ENCODE measurements around the gene TIAM1. TPM values are rescaled to one million over a fixed set of nuclear protein-coding genes. Genes with fewer than 3 reads are reported as not detected.

TIAM1 gene
- total and polyA plus RNA-seq, 7 donors, result 0.21 to 1.7 (median 0.75) TPM

GRCh38 chr21:31190516-31190915, 153.5 kb downstream of the TIAM1 start:
- DNase-seq, result no peak
- Histone ChIP-seq H3K27me3 (ENCODE audit: insufficient read depth in 3 of 3, low read length in 2 of 3) (no peaks in the 10 kb centered on the region), H3K4me3 (no peak overlapping the region), H3K4me1 (no peaks in the 10 kb centered on the region), H3K9me3 (no peaks in the 10 kb centered on the region), H3K27ac (no peak overlapping the region), H3K36me3 (ENCODE audit: insufficient read depth in 1 of 2, low read depth in 1 of 2) (no peaks in the 10 kb centered on the region)
- TF ChIP-seq CTCF (IDR thresholded peaks at IDR 0.05), result no peak
- intact Hi-C loops (cut with DNase I), result loop anchor here in 1 of 2 donors (10.0 kb wide), 1 partner anchor 394 kb away; no protein-coding TSS in a partner anchor
- no peak for ATAC-seq
- WGBS, 3 donors, result 61 to 68% (median 63%) methylated on average over 5 of the region's 5 CpGs

GRCh38 chr21:31187499-31187898, 156.6 kb downstream of the TIAM1 start:
- H3K4me3 ChIP-seq, result no peak overlapping the region
- no peak for TF ChIP-seq CTCF (IDR thresholded peaks at IDR 0.05)
- no peaks in the 10 kb centered on the region for H3K9me3 ChIP-seq
- no peaks in the 10 kb centered on the region for H3K36me3 ChIP-seq (ENCODE audit: insufficient read depth in 1 of 2, low read depth in 1 of 2)
- ATAC-seq (no peak), DNase-seq (no peak)
- WGBS, 3 donors, result 82 to 85% (median 83%) methylated on average over 4 of the region's 4 CpGs
- H3K4me1 ChIP-seq, result no peaks in the 10 kb centered on the region
- H3K27ac ChIP-seq, result no peak overlapping the region
- intact Hi-C loops (cut with DNase I), result no loop called here
- no peaks in the 10 kb centered on the region for H3K27me3 ChIP-seq (ENCODE audit: insufficient read depth in 3 of 3, low read length in 2 of 3)

GRCh38 chr21:31186916-31187315, 157.1 kb downstream of the TIAM1 start:
- Histone ChIP-seq H3K4me1 (no peaks in the 10 kb centered on the region), H3K4me3 (no peak overlapping the region), H3K36me3 (ENCODE audit: insufficient read depth in 1 of 2, low read depth in 1 of 2) (no peaks in the 10 kb centered on the region), H3K27me3 (ENCODE audit: insufficient read depth in 3 of 3, low read length in 2 of 3) (no peaks in the 10 kb centered on the region), H3K9me3 (no peaks in the 10 kb centered on the region), H3K27ac (no peak overlapping the region)
- DNase-seq, result no peak
- intact Hi-C loops (cut with DNase I), result no loop called here
- WGBS, 3 donors, result 84 to 88% (median 84%) methylated on average over 4 of the region's 4 CpGs
- no peak for TF ChIP-seq CTCF (IDR thresholded peaks at IDR 0.05)
- ATAC-seq, result no peak

GRCh38 chr21:31185663-31186062, 158.4 kb downstream of the TIAM1 start:
- DNase-seq (no peak), ATAC-seq (no peak)
- intact Hi-C loops (cut with DNase I), result no loop called here
- WGBS, 3 donors, result 80 to 88% (median 83%) methylated on average over 3 of the region's 3 CpGs
- no peaks in the 10 kb centered on the region for H3K27me3 ChIP-seq (ENCODE audit: insufficient read depth in 3 of 3, low read length in 2 of 3)
- no peak overlapping the region for H3K4me3 ChIP-seq
- no peaks in the 10 kb centered on the region for H3K9me3 ChIP-seq
- TF ChIP-seq CTCF (IDR thresholded peaks at IDR 0.05), result no peak
- no peaks in the 10 kb centered on the region for H3K36me3 ChIP-seq (ENCODE audit: insufficient read depth in 1 of 2, low read depth in 1 of 2)
- H3K27ac ChIP-seq, result no peak overlapping the region
- H3K4me1 ChIP-seq, result no peaks in the 10 kb centered on the region

- H3K27ac ChIP-seq, result no peak overlapping the region
- no peak for TF ChIP-seq CTCF (IDR thresholded peaks at IDR 0.05)
- WGBS, 3 donors, result 85 to 90% (median 88%) methylated on average over 6 of the region's 6 CpGs
- no peaks in the 10 kb centered on the region for H3K4me1 ChIP-seq
- H3K36me3 ChIP-seq (ENCODE audit: insufficient read depth in 1 of 2, low read depth in 1 of 2), result no peaks in the 10 kb centered on the region
- no peak for ATAC-seq
- DNase-seq, result no peak
- no peak overlapping the region for H3K4me3 ChIP-seq
- intact Hi-C loops (cut with DNase I), result loop anchor here in 1 of 2 donors (5.0 kb wide), 2 partner anchors 88 to 988 kb away; no protein-coding TSS in a partner anchor
- H3K9me3 ChIP-seq, result no peaks in the 10 kb centered on the region
- no peaks in the 10 kb centered on the region for H3K27me3 ChIP-seq (ENCODE audit: insufficient read depth in 3 of 3, low read length in 2 of 3)
Measured at GRCh38 chr21:31184876-31185275, 159.2 kb downstream of the TIAM1 start.

Data from psoas muscle (tissue), 8 donors.